ENCODE results near the gene IL15RA.

Gene IL15RA

GRCh38 chr10:5945561-5946418 is 31.6 kb downstream of the IL15RA start:
- no peak overlapping the region for H3K9ac ChIP-seq (ENCODE audit: low read depth, low read length)
- H3K36me3 ChIP-seq (ENCODE audit: insufficient read depth, low read length), result no peaks in the 10 kb centered on the region
- peaks cover 25% of the 10 kb centered on the region; the same call in 1 of the 2 replicates for H3K4me1 ChIP-seq (ENCODE audit: insufficient read depth, low read length)

GRCh38 chr10:5945190-5945509 is 32.2 kb downstream of the IL15RA start:
- Histone ChIP-seq H3K36me3 (ENCODE audit: insufficient read depth, low read length) (no peaks in the 10 kb centered on the region), H3K4me1 (ENCODE audit: insufficient read depth, low read length) (peaks cover 25% of the 10 kb centered on the region; the same call in 1 of the 2 replicates), H3K9ac (ENCODE audit: low read depth, low read length) (no peak overlapping the region), H3K9me3 (ENCODE audit: control insufficient read depth, insufficient read depth, low read length) (no peaks in the 10 kb centered on the region)

More at GRCh38 chr10:5945561-5946418, 31.6 kb downstream of the IL15RA start:
- no peaks in the 10 kb centered on the region for H3K9me3 ChIP-seq (ENCODE audit: control insufficient read depth, insufficient read depth, low read length)

- no peaks in the 10 kb centered on the region for H3K9me3 ChIP-seq (ENCODE audit: control insufficient read depth, insufficient read depth, low read length)
- H3K9ac ChIP-seq (ENCODE audit: low read depth, low read length), result no peak overlapping the region
- no peaks in the 10 kb centered on the region for H3K36me3 ChIP-seq (ENCODE audit: insufficient read depth, low read length)
- H3K4me1 ChIP-seq (ENCODE audit: insufficient read depth, low read length), result peaks cover 25% of the 10 kb centered on the region; the same call in 1 of the 2 replicates
Observed at GRCh38 chr10:5944389-5945189, 32.8 kb downstream of the IL15RA start.

- Histone ChIP-seq H3K9ac (ENCODE audit: low read depth, low read length) (no peak overlapping the region), H3K4me1 (ENCODE audit: insufficient read depth, low read length) (peaks cover 25% of the 10 kb centered on the region; the same call in 1 of the 2 replicates), H3K9me3 (ENCODE audit: control insufficient read depth, insufficient read depth, low read length) (no peaks in the 10 kb centered on the region), H3K36me3 (ENCODE audit: insufficient read depth, low read length) (no peaks in the 10 kb centered on the region)
Observed at GRCh38 chr10:5943536-5943935, 33.8 kb downstream of the IL15RA start.

- no peak overlapping the region for H3K9ac ChIP-seq (ENCODE audit: low read depth, low read length)
- H3K4me1 ChIP-seq (ENCODE audit: insufficient read depth, low read length), result peaks cover 25% of the 10 kb centered on the region; the same call in 1 of the 2 replicates
- H3K9me3 ChIP-seq (ENCODE audit: control insufficient read depth, insufficient read depth, low read length), result no peaks in the 10 kb centered on the region
- H3K36me3 ChIP-seq (ENCODE audit: insufficient read depth, low read length), result no peaks in the 10 kb centered on the region
Observed at GRCh38 chr10:5942474-5942873, 34.9 kb downstream of the IL15RA start.

GRCh38 chr10:5942001-5942400 is 35.3 kb downstream of the IL15RA start:
- H3K9me3 ChIP-seq (ENCODE audit: control insufficient read depth, insufficient read depth, low read length), result no peaks in the 10 kb centered on the region
- peaks cover 23% of the 10 kb centered on the region; the same call in 1 of the 2 replicates for H3K4me1 ChIP-seq (ENCODE audit: insufficient read depth, low read length)
- no peak overlapping the region for H3K9ac ChIP-seq (ENCODE audit: low read depth, low read length)
- no peaks in the 10 kb centered on the region for H3K36me3 ChIP-seq (ENCODE audit: insufficient read depth, low read length)

GRCh38 chr10:5941579-5941978 is 35.8 kb downstream of the IL15RA start:
- no peaks in the 10 kb centered on the region for H3K36me3 ChIP-seq (ENCODE audit: insufficient read depth, low read length)

GRCh38 chr10:5940807-5941218 is 36.5 kb downstream of the IL15RA start:
- Histone ChIP-seq H3K36me3 (ENCODE audit: insufficient read depth, low read length) (no peaks in the 10 kb centered on the region; the same call in 1 of the 2 replicates), H3K4me1 (ENCODE audit: insufficient read depth, low read length) (peaks cover 15% of the 10 kb centered on the region; the same call in 1 of the 2 replicates), H3K9ac (ENCODE audit: low read depth, low read length) (no peak overlapping the region), H3K9me3 (ENCODE audit: control insufficient read depth, insufficient read depth, low read length) (no peaks in the 10 kb centered on the region)

More at GRCh38 chr10:5941579-5941978, 35.8 kb downstream of the IL15RA start:
- no peak overlapping the region for H3K9ac ChIP-seq (ENCODE audit: low read depth, low read length)
- no peaks in the 10 kb centered on the region for H3K9me3 ChIP-seq (ENCODE audit: control insufficient read depth, insufficient read depth, low read length)
- H3K4me1 ChIP-seq (ENCODE audit: insufficient read depth, low read length), result peaks cover 20% of the 10 kb centered on the region; the same call in 1 of the 2 replicates

- Histone ChIP-seq H3K9ac (ENCODE audit: low read depth, low read length) (no peak overlapping the region), H3K9me3 (ENCODE audit: control insufficient read depth, insufficient read depth, low read length) (no peaks in the 10 kb centered on the region), H3K36me3 (ENCODE audit: insufficient read depth, low read length) (peaks cover 5% of the 10 kb centered on the region), H3K4me1 (ENCODE audit: insufficient read depth, low read length) (no peaks in the 10 kb centered on the region; the same call in 1 of the 2 replicates)
Observed at GRCh38 chr10:5938291-5938690, 39.1 kb downstream of the IL15RA start.

GRCh38 chr10:5937016-5937415 is 40.3 kb downstream of the IL15RA start:
- no peak overlapping the region for H3K9ac ChIP-seq (ENCODE audit: low read depth, low read length)
- H3K36me3 ChIP-seq (ENCODE audit: insufficient read depth, low read length), result peaks cover 5% of the 10 kb centered on the region
- H3K4me1 ChIP-seq (ENCODE audit: insufficient read depth, low read length), result no peaks in the 10 kb centered on the region; the same call in 1 of the 2 replicates
- no peaks in the 10 kb centered on the region for H3K9me3 ChIP-seq (ENCODE audit: control insufficient read depth, insufficient read depth, low read length)

GRCh38 chr10:5935628-5936027 is 41.7 kb downstream of the IL15RA start:
- Histone ChIP-seq H3K9ac (ENCODE audit: low read depth, low read length) (no peak overlapping the region), H3K4me1 (ENCODE audit: insufficient read depth, low read length) (no peaks in the 10 kb centered on the region), H3K36me3 (ENCODE audit: insufficient read depth, low read length) (peaks cover 10% of the 10 kb centered on the region), H3K9me3 (ENCODE audit: control insufficient read depth, insufficient read depth, low read length) (no peaks in the 10 kb centered on the region)

- Histone ChIP-seq H3K4me1 (ENCODE audit: insufficient read depth, low read length) (no peaks in the 10 kb centered on the region), H3K9ac (ENCODE audit: low read depth, low read length) (no peak overlapping the region), H3K9me3 (ENCODE audit: control insufficient read depth, insufficient read depth, low read length) (no peaks in the 10 kb centered on the region), H3K36me3 (ENCODE audit: insufficient read depth, low read length) (peaks cover 16% of the 10 kb centered on the region)
Observed at GRCh38 chr10:5933909-5934546, 43.3 kb downstream of the IL15RA start.

GRCh38 chr10:5932345-5932744 is 45.0 kb downstream of the IL15RA start:
- no peak overlapping the region for H3K9ac ChIP-seq (ENCODE audit: low read depth, low read length)
- H3K4me1 ChIP-seq (ENCODE audit: insufficient read depth, low read length), result no peaks in the 10 kb centered on the region
- H3K9me3 ChIP-seq (ENCODE audit: control insufficient read depth, insufficient read depth, low read length), result no peaks in the 10 kb centered on the region
- peaks cover 27% of the 10 kb centered on the region for H3K36me3 ChIP-seq (ENCODE audit: insufficient read depth, low read length)

- Histone ChIP-seq H3K36me3 (ENCODE audit: insufficient read depth, low read length) (peaks cover 38% of the 10 kb centered on the region), H3K9me3 (ENCODE audit: control insufficient read depth, insufficient read depth, low read length) (no peaks in the 10 kb centered on the region), H3K4me1 (ENCODE audit: insufficient read depth, low read length) (no peaks in the 10 kb centered on the region), H3K9ac (ENCODE audit: low read depth, low read length) (no peak overlapping the region)
Observed at GRCh38 chr10:5930272-5930671, 47.1 kb downstream of the IL15RA start.

Measured in ES-I3 (cell line).